Nephron (organoid): ENCODE data around the gene THAP6.

Experiments
- H3K27ac Mint-ChIP-seq, 3 experiments: 2 replicates each; pipeline ENCODE4 v1.8.0; 2020; ENCODE audit warnings: mixed read lengths in 3 of 3, mild to moderate bottlenecking in 2 of 3, moderate library complexity in 1 of 3
- H3K27me3 Mint-ChIP-seq: 2 replicates; pipeline ENCODE4 v1.8.0; 2021; ENCODE audit warnings: low read depth, mild to moderate bottlenecking, moderate library complexity, mixed read lengths
- H3K36me3 Mint-ChIP-seq: 2 replicates; pipeline ENCODE4 v1.8.0; 2020; ENCODE audit warnings: low read depth, mixed read lengths
- H3K4me1 Mint-ChIP-seq: 2 replicates; pipeline ENCODE4 v1.8.0; 2020; ENCODE audit warnings: mixed read lengths
- H3K4me3 Mint-ChIP-seq, 3 experiments: 2 replicates each; pipeline ENCODE4 v1.8.0; 2020; ENCODE audit warnings: mild to moderate bottlenecking in 3 of 3, mixed read lengths in 3 of 3, moderate library complexity in 2 of 3
- H3K9me3 Mint-ChIP-seq: 2 replicates; pipeline ENCODE4 v1.8.0; 2020; ENCODE audit warnings: mixed read lengths
- CTCF ChIP-seq, 3 experiments: fragments of 200-600 bp; sonication (generic); IDR thresholded peaks; one replicate each; pipeline ENCODE4 v1.5.0; 2021; ENCODE audit warnings: antibody characterized with exemption in 3 of 3; ENCODE audit not compliant: unreplicated experiment in 3 of 3

THAP6 gene

GRCh38 chr4:75567725-75568124, 53.5 kb downstream of the THAP6 start:
- no peak for TF ChIP-seq CTCF (IDR thresholded peaks at IDR 0.05; ENCODE audit: unreplicated experiment in 3 of 3)
- Mint-ChIP-seq H3K4me1 (no peaks in the 10 kb centered on the region), H3K27ac (no peak overlapping the region), H3K4me3 (no peak overlapping the region), H3K27me3 (no peaks in the 10 kb centered on the region), H3K9me3 (peaks cover 14% of the 10 kb centered on the region), H3K36me3 (no peaks in the 10 kb centered on the region)
